ENCODE results near the gene TIPIN.

DNA sequence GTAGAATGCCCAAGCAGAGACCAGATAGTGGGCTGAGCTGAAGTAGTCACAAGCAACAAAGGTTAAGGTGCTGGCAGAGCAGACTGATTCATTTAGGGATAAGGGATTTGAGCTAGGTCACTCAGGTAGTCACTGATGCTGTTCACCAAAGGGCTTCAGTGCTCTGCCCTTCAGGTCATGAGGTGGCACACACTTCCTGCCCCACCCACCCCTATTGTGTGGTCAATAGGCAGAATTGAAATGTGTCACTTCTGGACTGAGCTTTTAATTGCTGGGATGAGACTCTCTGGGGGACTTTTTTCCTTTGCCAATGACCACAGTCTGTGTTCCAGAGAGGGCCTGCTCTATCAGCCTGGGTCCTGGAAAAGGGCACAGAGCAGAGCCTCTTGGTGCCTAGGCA lies 66.0 kb downstream of the TIPIN start:
- TF ChIP-seq POLR2A (IDR thresholded peaks at IDR 0.05) = no peak
- TF ChIP-seq, protein P1, sequence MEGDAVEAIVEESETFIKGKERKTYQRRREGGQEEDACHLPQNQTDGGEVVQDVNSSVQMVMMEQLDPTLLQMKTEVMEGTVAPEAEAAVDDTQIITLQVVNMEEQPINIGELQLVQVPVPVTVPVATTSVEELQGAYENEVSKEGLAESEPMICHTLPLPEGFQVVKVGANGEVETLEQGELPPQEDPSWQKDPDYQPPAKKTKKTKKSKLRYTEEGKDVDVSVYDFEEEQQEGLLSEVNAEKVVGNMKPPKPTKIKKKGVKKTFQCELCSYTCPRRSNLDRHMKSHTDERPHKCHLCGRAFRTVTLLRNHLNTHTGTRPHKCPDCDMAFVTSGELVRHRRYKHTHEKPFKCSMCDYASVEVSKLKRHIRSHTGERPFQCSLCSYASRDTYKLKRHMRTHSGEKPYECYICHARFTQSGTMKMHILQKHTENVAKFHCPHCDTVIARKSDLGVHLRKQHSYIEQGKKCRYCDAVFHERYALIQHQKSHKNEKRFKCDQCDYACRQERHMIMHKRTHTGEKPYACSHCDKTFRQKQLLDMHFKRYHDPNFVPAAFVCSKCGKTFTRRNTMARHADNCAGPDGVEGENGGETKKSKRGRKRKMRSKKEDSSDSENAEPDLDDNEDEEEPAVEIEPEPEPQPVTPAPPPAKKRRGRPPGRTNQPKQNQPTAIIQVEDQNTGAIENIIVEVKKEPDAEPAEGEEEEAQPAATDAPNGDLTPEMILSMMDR (IDR thresholded peaks at IDR 0.05) = no peak
- TF ChIP-seq POLR2AphosphoS5 (IDR thresholded peaks at IDR 0.05) = no peak

Data from prostate gland (tissue), 2 donors.